ENCODE data around the gene RSPH6A.
"Not testable (repeated sequence)": the region's sequence is repeated elsewhere in the genome, so short reads cannot be mapped to it uniquely, and the experiment has no call there.

The RSPH6A gene

DNA sequence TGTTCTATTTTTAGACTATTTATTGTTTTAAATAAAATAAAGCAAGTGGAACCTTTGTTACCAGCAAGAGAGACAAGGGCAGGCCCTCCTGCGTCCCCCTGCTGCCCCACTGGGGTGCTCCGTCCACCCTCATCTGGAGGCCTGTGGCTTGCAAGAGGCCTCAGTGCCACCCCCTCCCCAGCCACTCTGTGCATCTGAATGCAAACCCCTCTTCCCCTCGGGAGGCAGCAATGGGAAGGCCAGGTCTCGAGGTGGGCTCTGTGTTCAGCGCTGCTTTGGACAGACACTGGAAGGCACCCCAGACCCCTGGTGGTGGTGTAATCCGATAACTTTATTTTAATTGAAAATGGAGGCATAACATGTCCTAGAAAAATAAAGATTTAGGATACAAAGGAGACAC lies 50.6 kb downstream of the RSPH6A start:
- DNase-seq, result no peak

- DNase-seq, result no peak
These were observed 51.3 kb downstream of the RSPH6A start for GRCh38 chr19:45763691-45764294.

GRCh38 chr19:45762870-45763631 lies 52.1 kb downstream of the RSPH6A start:
- no peak for DNase-seq

GRCh38 chr19:45761714-45762113 lies 53.4 kb downstream of the RSPH6A start:
- DNase-seq, result no peak

GRCh38 chr19:45758921-45759320 lies 56.2 kb downstream of the RSPH6A start:
- no peak for DNase-seq

DNA sequence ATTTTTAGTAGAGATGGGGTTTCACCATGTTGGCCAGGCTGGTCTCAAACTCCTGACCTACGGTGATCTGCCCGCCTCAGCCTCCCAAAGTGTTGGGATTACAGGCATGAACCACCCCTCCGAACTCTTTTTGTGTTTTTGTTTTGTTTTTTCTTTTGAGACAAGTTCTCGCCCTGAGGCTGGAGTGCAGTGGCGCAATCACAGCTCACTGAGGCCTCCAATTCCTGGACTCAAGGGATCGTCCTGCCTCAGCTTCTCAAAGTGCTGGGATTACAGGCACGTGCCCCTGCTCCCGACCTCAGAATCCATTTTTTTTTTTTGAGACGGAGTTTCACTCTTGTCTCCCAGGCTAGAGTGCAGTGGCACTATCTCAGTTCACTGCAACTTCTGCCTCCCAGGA lies 57.4 kb downstream of the RSPH6A start:
- no peak for DNase-seq

DNA sequence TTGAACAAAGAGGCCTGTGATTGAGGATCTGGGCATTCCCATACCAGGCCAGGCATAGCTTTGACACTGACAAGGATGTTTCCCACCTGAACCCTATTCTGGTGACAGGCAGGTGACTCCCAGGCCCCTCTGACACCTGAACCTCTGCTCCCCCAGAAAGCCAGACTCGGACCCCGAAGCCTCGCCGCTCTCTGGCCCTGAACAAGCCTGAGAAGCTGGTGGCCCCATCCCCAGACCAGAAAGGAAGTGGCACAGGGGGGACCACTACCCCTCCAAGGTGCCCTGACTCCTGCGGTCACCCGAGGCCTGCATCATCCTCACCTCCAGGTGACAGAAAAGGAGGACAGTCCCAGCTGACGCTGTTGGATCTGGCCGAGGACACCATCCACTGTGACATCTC lies 60.8 kb downstream of the RSPH6A start:
- no peak for DNase-seq

DNA sequence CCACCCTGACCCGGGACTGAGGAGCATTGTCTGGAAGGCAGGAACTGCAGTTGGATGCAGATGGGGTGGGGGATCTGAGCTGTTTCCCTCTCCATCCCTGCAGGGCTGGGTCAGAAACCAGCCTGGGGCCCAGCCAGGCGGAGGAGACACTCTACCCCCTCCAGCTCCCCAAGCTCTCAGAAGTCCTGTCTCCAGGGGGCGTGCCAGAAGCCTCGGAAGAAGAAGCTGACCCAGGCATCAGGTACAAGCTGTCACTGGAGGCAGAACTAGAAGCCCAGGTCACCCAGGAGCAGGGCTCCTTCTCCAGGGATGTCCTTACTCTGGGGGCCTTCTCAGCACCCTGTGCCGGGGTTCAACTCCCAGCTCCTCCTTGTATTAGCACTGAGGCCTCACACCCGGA lies 61.6 kb downstream of the RSPH6A start:
- DNase-seq, result no peak

GRCh38 chr19:45752639-45753038 lies 62.5 kb downstream of the RSPH6A start:
- no peak for DNase-seq

DNA sequence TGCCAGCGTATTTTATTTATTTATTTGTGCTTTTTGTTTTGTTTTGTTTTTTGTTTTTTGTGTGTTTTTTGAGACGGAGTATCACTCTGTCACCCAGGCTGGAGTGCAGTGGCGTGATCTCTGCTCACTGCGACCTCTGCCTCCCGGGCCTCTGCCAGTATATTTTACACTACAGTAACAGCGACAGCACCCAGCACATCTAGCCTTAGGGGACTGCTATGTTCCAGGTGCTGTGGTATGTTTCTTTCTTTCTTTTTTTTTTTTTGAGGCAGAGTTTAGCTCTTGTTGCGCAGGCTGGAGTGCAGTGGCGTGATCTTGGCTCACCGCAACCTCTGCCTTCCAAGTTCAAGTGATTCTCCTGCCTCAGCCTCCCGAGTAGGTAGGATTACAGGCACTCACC lies 63.6 kb downstream of the RSPH6A start:
- DNase-seq, result not testable (repeated sequence)

DNA sequence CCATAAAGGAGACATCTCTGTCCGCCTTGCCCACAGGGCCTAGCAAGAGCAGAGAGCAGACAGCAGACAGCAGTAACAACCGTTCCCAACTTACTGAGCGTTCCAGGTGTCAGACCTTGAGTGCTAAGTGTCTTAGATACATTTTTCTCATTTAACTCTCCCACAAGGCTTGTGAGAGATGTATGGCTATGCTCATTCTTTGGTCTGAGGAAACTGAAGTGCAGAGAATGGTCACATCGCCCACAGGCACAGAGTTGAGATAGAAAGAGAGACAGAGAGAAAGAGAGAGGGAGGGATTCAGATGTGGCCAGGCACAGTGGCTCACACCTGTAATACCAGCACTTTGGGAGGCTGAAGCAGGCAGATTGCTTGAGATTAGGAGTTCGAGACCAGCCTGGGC lies 67.6 kb downstream of the RSPH6A start:
- DNase-seq, result no peak

GRCh38 chr19:45746866-45747265 lies 68.2 kb downstream of the RSPH6A start:
- no peak for DNase-seq

Measured in GOT3 (cell line).